ENCODE measurements around the gene POLRMT. TPM values are rescaled to one million over a fixed set of nuclear protein-coding genes. Genes with fewer than 3 reads are reported as not detected.

POLRMT gene
- total and polyA plus RNA-seq, 9 donors: 13.5 to 52.3 (median 40.6) TPM

DNA sequence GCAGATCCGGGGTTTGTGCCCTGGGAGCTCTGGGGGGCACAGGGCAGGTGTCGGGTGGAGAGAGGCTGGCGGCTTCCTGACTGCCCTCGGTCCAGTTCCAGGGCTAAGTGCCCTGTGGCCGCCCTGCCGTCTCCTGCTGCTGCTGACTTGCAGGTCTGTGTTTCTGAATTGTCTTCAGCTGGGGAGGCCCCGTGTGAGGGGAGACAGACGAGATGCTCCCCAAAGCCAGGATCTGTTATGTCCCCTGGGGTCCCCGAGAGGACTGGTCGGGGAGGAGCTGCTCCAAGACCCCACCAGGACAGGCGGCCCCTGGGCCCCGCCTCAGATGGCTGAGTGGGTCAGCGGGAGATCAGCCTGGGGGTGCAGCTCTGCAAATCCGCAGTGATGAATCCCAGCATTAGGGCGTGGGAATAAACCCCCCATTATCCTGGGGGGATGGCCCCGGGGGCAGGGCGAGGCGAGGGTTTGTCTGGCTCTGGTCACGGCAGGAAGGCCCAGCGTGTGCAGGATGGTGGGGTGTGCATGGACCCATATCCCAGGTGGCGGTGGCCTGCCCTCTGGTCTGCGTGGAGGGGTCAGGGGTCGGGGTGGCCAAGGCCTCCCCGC lies 39.0 kb downstream of the POLRMT start:
- WGBS, 3 donors: 65 to 69% (median 68%) methylated on average over 24 of the region's 24 CpGs
- no peaks in the 10 kb centered on the region for H3K9me3 ChIP-seq
- no peak for DNase-seq
- no peak overlapping the region for H3K27ac ChIP-seq
- H3K4me1 ChIP-seq (ENCODE audit: insufficient read depth): peaks cover 2% of the 10 kb centered on the region
- intact Hi-C loops (cut with DNase I): no loop called here
- H3K36me3 ChIP-seq: no peaks in the 10 kb centered on the region
- no peak overlapping the region for H3K4me3 ChIP-seq
- H3K27me3 ChIP-seq: peaks cover 5% of the 10 kb centered on the region
- TF ChIP-seq EP300 (IDR thresholded peaks at IDR 0.05) (no peak), POLR2A (IDR thresholded peaks at IDR 0.05) (no peak)
- TF ChIP-seq, protein P1, sequence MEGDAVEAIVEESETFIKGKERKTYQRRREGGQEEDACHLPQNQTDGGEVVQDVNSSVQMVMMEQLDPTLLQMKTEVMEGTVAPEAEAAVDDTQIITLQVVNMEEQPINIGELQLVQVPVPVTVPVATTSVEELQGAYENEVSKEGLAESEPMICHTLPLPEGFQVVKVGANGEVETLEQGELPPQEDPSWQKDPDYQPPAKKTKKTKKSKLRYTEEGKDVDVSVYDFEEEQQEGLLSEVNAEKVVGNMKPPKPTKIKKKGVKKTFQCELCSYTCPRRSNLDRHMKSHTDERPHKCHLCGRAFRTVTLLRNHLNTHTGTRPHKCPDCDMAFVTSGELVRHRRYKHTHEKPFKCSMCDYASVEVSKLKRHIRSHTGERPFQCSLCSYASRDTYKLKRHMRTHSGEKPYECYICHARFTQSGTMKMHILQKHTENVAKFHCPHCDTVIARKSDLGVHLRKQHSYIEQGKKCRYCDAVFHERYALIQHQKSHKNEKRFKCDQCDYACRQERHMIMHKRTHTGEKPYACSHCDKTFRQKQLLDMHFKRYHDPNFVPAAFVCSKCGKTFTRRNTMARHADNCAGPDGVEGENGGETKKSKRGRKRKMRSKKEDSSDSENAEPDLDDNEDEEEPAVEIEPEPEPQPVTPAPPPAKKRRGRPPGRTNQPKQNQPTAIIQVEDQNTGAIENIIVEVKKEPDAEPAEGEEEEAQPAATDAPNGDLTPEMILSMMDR (IDR thresholded peaks at IDR 0.05): no peak

DNA sequence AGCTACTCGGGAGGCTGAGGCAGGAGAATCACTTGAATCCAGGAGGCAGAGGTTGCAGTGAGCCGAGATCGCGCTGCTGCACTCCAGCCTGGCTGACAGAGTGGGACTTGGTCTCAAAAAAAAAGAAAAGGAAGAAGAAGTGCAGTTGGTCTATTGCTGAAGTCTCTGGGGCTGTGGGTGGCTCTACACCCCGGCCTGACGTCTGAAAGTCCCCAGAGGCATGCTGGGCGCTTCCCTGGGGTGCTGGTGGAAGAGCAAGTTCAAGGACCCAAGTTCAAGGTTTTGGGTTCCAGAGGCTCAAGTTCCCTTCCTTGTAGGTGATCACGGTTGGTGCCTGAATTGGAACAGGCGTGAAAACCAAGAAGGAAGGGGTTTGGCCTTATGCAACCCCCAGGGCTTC lies 39.8 kb downstream of the POLRMT start:
- no peaks in the 10 kb centered on the region for H3K36me3 ChIP-seq
- no peak for TF ChIP-seq POLR2A (IDR thresholded peaks at IDR 0.05)
- peaks cover 2% of the 10 kb centered on the region for H3K4me1 ChIP-seq (ENCODE audit: insufficient read depth)
- H3K27me3 ChIP-seq: peaks cover 5% of the 10 kb centered on the region
- no peak overlapping the region for H3K4me3 ChIP-seq
- 46 to 57% (median 48%) methylated on average over 9 of the region's 9 CpGs for WGBS, 3 donors
- intact Hi-C loops (cut with DNase I): no loop called here
- no peak overlapping the region for H3K27ac ChIP-seq
- H3K9me3 ChIP-seq: no peaks in the 10 kb centered on the region
- no peak for DNase-seq

DNA sequence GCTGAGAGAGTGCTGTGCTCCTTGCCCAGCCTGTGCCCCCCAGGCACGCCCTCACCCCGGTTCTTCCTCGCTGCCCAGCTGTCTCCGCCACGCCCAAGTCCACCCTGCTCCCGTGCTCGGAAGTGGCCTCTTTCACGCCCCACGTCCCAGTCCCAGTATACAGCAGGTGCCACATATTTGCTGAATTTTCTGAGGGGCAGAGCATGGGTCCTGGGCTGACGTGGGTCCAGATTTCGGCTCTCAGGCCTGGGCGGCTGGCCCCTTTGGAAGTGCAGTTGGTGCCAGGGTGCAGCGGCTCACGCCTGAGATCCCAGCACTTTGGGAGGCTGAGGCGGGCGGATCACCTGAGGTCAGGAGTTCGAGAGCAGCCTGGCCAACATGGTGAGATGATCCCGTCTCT lies 40.3 kb downstream of the POLRMT start:
- no peaks in the 10 kb centered on the region for H3K9me3 ChIP-seq
- H3K27ac ChIP-seq: no peak overlapping the region
- intact Hi-C loops (cut with DNase I): no loop called here
- peaks cover 8% of the 10 kb centered on the region for H3K27me3 ChIP-seq
- no peaks in the 10 kb centered on the region for H3K36me3 ChIP-seq
- DNase-seq: no peak
- H3K4me1 ChIP-seq (ENCODE audit: insufficient read depth): peaks cover 2% of the 10 kb centered on the region
- no peak overlapping the region for H3K4me3 ChIP-seq
- TF ChIP-seq POLR2A (IDR thresholded peaks at IDR 0.05) (no peak), EP300 (IDR thresholded peaks at IDR 0.05) (no peak)
- TF ChIP-seq, protein P1 (IDR thresholded peaks at IDR 0.05): no peak
- WGBS, 3 donors: 82 to 84% (median 83%) methylated on average over 18 of the region's 18 CpGs

DNA sequence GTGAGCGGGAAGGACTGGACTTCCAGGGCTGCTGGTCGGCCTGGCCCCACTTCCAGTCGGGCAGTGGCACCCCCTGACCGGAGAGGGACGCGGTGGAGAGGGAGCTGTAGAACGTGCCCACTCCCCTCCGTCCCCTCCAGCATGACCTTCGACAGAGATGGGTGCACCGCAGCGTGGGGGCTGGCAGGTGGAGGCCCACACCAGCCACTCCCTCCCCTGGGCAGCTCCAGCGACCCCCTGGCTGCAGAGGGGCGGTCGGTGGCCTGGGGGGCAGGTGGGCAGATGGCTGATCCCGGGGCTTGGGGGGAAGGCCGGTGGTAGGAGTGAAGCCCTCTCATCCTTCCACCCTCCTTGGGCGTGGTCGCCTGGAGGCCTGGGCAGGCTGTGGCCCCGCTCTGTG lies 41.2 kb downstream of the POLRMT start:
- H3K4me1 ChIP-seq (ENCODE audit: insufficient read depth): peaks cover 2% of the 10 kb centered on the region
- H3K36me3 ChIP-seq: no peaks in the 10 kb centered on the region
- no peak overlapping the region for H3K27ac ChIP-seq
- intact Hi-C loops (cut with DNase I): no loop called here
- H3K4me3 ChIP-seq: no peak overlapping the region
- H3K9me3 ChIP-seq: no peaks in the 10 kb centered on the region
- H3K27me3 ChIP-seq: peaks cover 10% of the 10 kb centered on the region
- TF ChIP-seq, protein P1 (IDR thresholded peaks at IDR 0.05): no peak
- TF ChIP-seq EP300 (IDR thresholded peaks at IDR 0.05): no peak
- TF ChIP-seq POLR2A (IDR thresholded peaks at IDR 0.05): no peak
- 66 to 76% (median 73%) methylated on average over 19 of the region's 19 CpGs for WGBS, 3 donors
- no peak for DNase-seq

DNA sequence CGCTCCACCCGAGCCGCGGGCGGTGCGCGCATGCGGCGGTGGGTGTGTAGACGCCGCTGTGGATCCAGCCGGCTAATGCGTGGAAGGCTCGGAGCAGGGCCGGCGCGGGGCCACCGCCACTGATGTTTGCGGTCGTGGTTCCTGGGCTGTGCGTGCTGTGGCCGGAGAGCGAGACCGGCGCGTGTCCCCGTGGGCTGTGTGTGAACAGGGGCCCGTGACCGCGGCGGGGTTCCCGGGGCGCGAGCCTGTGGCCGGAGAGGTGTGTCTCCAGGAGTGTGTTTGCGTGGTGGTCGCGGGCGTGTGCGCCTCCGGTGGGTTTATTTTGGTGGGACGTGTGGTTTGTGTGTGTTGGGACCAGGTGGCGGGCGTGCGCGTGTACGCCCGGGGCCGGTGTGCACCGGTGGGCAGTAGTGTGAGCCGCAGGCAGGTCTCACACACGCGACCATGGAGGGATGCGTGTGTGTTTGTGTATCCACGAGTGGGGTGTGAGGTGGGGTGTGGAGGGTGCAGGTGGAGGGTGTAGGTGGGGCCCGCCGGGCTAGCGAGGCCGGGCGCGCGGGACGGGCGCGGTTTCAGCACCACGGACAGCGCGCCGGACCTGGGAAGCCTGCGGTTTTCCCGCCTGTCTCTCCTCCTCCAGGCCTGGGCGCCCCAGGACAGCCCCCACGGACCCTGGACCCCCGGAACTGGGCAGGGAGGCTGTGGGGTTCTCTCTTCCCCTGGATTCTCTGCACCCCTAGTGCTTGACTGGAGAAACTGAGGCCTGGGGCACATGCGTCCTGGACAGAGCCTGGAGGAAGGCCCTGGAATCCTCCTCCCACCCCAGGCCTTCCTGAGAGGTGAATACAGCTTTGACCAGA lies 42.0 kb downstream of the POLRMT start:
- intact Hi-C loops (cut with DNase I): no loop called here
- peak in 3 of 5 donors; percentile 57 to 72 (median 63) for DNase-seq
- TF ChIP-seq, protein P1 (IDR thresholded peaks at IDR 0.05): no peak
- TF ChIP-seq POLR2A (IDR thresholded peaks at IDR 0.05): no peak
- TF ChIP-seq EP300 (IDR thresholded peaks at IDR 0.05): no peak
- Histone ChIP-seq H3K27ac (no peak overlapping the region), H3K27me3 (peaks cover 10% of the 10 kb centered on the region), H3K4me1 (ENCODE audit: insufficient read depth) (peaks cover 2% of the 10 kb centered on the region), H3K4me3 (no peak overlapping the region), H3K9me3 (no peaks in the 10 kb centered on the region), H3K36me3 (no peaks in the 10 kb centered on the region)
- WGBS, 3 donors: 18 to 28% (median 27%) methylated on average over 41 to 75 of the region's 75 CpGs
